H1 (cell line): Measurements from ENCODE around the gene ADAMTS14. TPM values are rescaled to one million over a fixed set of nuclear protein-coding genes. Genes with fewer than 3 reads are reported as not detected.

Experiments
- CTBP2 ChIP-seq: IDR thresholded peaks from 2 replicates; pipeline ENCODE4 v1.7.0; 2011; ENCODE audit warnings: borderline replicate concordance, mild to moderate bottlenecking, moderate library complexity, mixed read lengths, low read length; ENCODE audit not compliant: insufficient read depth, insufficient read length
- HDAC2 ChIP-seq, 2 experiments: fragments of 300-600 bp in 1 of 2; sonication (generic) in 1 of 2; IDR thresholded peaks; 2 replicates each; pipeline ENCODE4 v1.6.1; 2011 to 2012; ENCODE audit warnings: low read depth in 2 of 2, low read length in 2 of 2, mild to moderate bottlenecking in 2 of 2, moderate library complexity in 2 of 2, borderline replicate concordance in 1 of 2, inconsistent platforms in 1 of 2
- polyA plus RNA-seq, 7 experiments: library from polyadenylated mRNA; depleted of rRNA in 3 of 7; stranded (reverse) in 5 of 7; unstranded in 2 of 7; fragments of >200 nt in 5 of 7; fragments of 200-250 nt in 2 of 7; gene quantifications; 1 replicate in 5 of 7; 2 replicates in 1 of 7; 4 replicates in 1 of 7; pipeline versions ENCODE4 v1.2.1 to v1.2.3, GENCODE V29; 2011 to 2013; ENCODE audit warnings: missing spikeins in 2 of 7, mixed read lengths in 2 of 7
- total RNA-seq: library from RNA; stranded (reverse); fragmentation: NEBNext Ultra II Directional; extraction: Animal tissue kit (Norgen Biotek cat#: 25700); gene quantifications from 2 replicates; pipeline ENCODE4 v1.2.1, GENCODE V29; 2021

The ADAMTS14 gene
- total and polyA plus RNA-seq, 2 of the 8 experiments (the other 6 are each of a cell fraction or from before 2014, with no cell fraction given) = 2.0 to 2.3 TPM

- no peak for TF ChIP-seq HDAC2 (IDR thresholded peaks at IDR 0.05; ENCODE audit: borderline replicate concordance in 1 of 2, low read depth in 2 of 2, low read length in 2 of 2)
- no peak for TF ChIP-seq CTBP2
Measured at GRCh38 chr10:70782086-70782745, 109.9 kb downstream of the ADAMTS14 start (continued).
